K562 (cell line): ENCODE measurements around the gene RCOR3. TPM values are rescaled to one million over a fixed set of nuclear protein-coding genes. Genes with fewer than 3 reads are reported as not detected.

Experiments used
- ATAC-seq: fragments of 200-7000 bp; cut with Tn5 transposase; 3 replicates; pipeline ENCODE4 v1.9.1; 2020; ENCODE audit warnings: moderate library complexity
- BruUV-seq: library from RNA; stranded (reverse); fragments of 400-500 nt; replicated peaks from 2 replicates; lab custom pipeline; 2021; lab: Mats Ljungman, UMichigan
- CTCF ChIA-PET: fragments of 300-600 bp; formaldehyde crosslinking; extraction: SDS; loops from one replicate; lab custom pipeline; 2021; ENCODE audit warnings: low intra/inter-chr PET ratio; lab: Yijun Ruan, JAX
- POLR2A ChIA-PET: fragments of 300-600, 350-650 bp; sonication (Branson Sonifier 250); formaldehyde crosslinking; extraction: SDS; loops from one replicate; lab custom pipeline; 2021; ENCODE audit warnings: antibody characterized with exemption, inconsistent platforms; lab: Yijun Ruan, JAX
- DNase-seq, 4 experiments: peaks; one replicate each; pipeline versions ENCODE4 v3.0.0 to v3.0.0-alpha.2; 2011 to 2018; ENCODE audit warnings: low spot score in 3 of 4, mixed read lengths in 3 of 4; ENCODE audit errors: extremely low read depth in 1 of 4
- FAIRE-seq: peaks from 2 replicates; lab custom pipeline; 2011; peaks lifted over from hg19 to GRCh38; lab: Jason Lieb, UNC
- H2AFZ ChIP-seq: 2 replicates; pipeline ENCODE4 v1.6.0; 2011; ENCODE audit warnings: low read depth, low read length, control low read depth, inconsistent platforms
- H3K27ac ChIP-seq: fragments of 200-600 bp; 3 replicates; pipeline ENCODE4 v1.8.0; 2011; ENCODE audit warnings: low read depth, mild to moderate bottlenecking, control low read depth, inconsistent platforms, low read length, moderate library complexity, mixed read lengths; ENCODE audit errors: extremely low read depth
- H3K27me3 ChIP-seq, 2 experiments: fragments of 300-600 bp in 1 of 2; 2 replicates in 1 of 2; 3 replicates in 1 of 2; pipeline versions ENCODE4 v1.6.0 to v1.8.0; 2011; ENCODE audit warnings: inconsistent platforms in 2 of 2, low read length in 2 of 2, mild to moderate bottlenecking in 1 of 2, mixed read lengths in 1 of 2, moderate library complexity in 1 of 2; ENCODE audit not compliant: control insufficient read depth in 2 of 2, insufficient read depth in 2 of 2
- H3K36me3 ChIP-seq: fragments of 300-600 bp; 3 replicates; pipeline ENCODE4 v1.8.0; 2011; ENCODE audit warnings: mild to moderate bottlenecking, low read length, inconsistent platforms; ENCODE audit not compliant: control insufficient read depth, insufficient read depth
- H3K4me1 ChIP-seq, 2 experiments: fragments of 200-600 bp in 1 of 2; replicated peaks in 1 of 2; 2 replicates in 1 of 2; 3 replicates in 1 of 2; pipeline versions ENCODE4 v1.5.1 to v1.8.0; 2011; ENCODE audit warnings: inconsistent platforms in 2 of 2, low read length in 2 of 2, mild to moderate bottlenecking in 1 of 2, mixed read lengths in 1 of 2, moderate library complexity in 1 of 2; ENCODE audit not compliant: control insufficient read depth in 2 of 2, insufficient read depth in 2 of 2
- H3K4me2 ChIP-seq: 2 replicates; pipeline ENCODE4 v1.6.1; 2011; ENCODE audit warnings: low read length, control low read depth, inconsistent platforms, mixed read lengths; ENCODE audit not compliant: insufficient read depth
- H3K4me3 ChIP-seq: fragments of 200-600 bp; sonication (generic), shearing (Covaris generic); 2 replicates; pipeline ENCODE4 v1.5.1; 2016; ENCODE audit warnings: control low read depth, inconsistent platforms
- H3K79me2 ChIP-seq: fragments of 200-600 bp; 3 replicates; pipeline ENCODE4 v1.8.0; 2011; ENCODE audit warnings: low read length, inconsistent platforms; ENCODE audit not compliant: control insufficient read depth, insufficient read depth
- H3K9ac ChIP-seq, 2 experiments: 2 replicates each; pipeline versions ENCODE4 v1.6.0 to v1.6.1; 2011; ENCODE audit warnings: low read depth in 2 of 2, low read length in 2 of 2, control low read depth in 1 of 2, inconsistent platforms in 1 of 2, mild to moderate bottlenecking in 1 of 2, mixed read lengths in 1 of 2; ENCODE audit not compliant: insufficient read depth in 1 of 2
- H3K9me1 ChIP-seq: one replicate; pipeline ENCODE4 v1.6.0; 2011; ENCODE audit warnings: inconsistent platforms, mild to moderate bottlenecking, low read length, moderate library complexity; ENCODE audit not compliant: control insufficient read depth, insufficient read depth
- H3K9me3 ChIP-seq: replicated peaks from 2 replicates; pipeline ENCODE4 v1.5.1; 2011; ENCODE audit warnings: low read depth, low read length, inconsistent platforms; ENCODE audit not compliant: control insufficient read depth, insufficient read depth
- H4K20me1 ChIP-seq: replicated peaks from 2 replicates; pipeline ENCODE4 v1.6.1; 2011; ENCODE audit warnings: low read length, inconsistent platforms, mixed read lengths; ENCODE audit not compliant: control insufficient read depth, insufficient read depth
- HMGXB4 ChIP-seq: sonication (generic); formaldehyde crosslinking; IDR thresholded peaks from 2 replicates; pipeline ENCODE4 v1.8.1; 2023; ENCODE audit warnings: mild to moderate bottlenecking, missing genetic modification reagents
- ZHX1 ChIP-seq: fragments of 150-350 bp; conservative IDR thresholded peaks from 2 replicates; pipeline ENCODE4 v1.6.1; 2014; ENCODE audit warnings: low read length
- WGBS: fragments of 100-300 bp; shearing (Covaris generic); methylation state at CpG from one replicate; pipeline ENCODE4 v1.1.6; 2016; ENCODE audit warnings: low coverage, mixed read lengths; ENCODE audit not compliant: insufficient coverage; ENCODE audit errors: missing lambda C conversion rate; 5-methylcytosine and 5-hydroxymethylcytosine counted together
- in situ Hi-C: fragments of 300-500 bp; cut with MboI; formaldehyde crosslinking; loops from 4 replicates; pipeline ENCODE4 v1.15.0; 2018; ENCODE audit warnings: inconsistent platforms, mixed read lengths
- intact Hi-C: fragments of 100-400 bp; cut with micrococcal nuclease; formaldehyde crosslinking; loops from 2 replicates; pipeline ENCODE4 v1.14.2; 2022
- polyA plus RNA-seq, 8 experiments: library from polyadenylated mRNA; depleted of rRNA in 4 of 8; stranded (reverse) in 5 of 8; unstranded in 3 of 8; fragments of >200 nt; fragmentation: Nextera tagmentation in 2 of 8; fragmentation: Illumina TruSeq in 1 of 8; extraction: Ambion mirVana in 2 of 8; extraction: Trizol in 1 of 8; gene quantifications; 2 replicates each; pipeline versions ENCODE4 v1.2.1 to v1.2.3, GENCODE V29; 2011 to 2014; ENCODE audit warnings: inconsistent platforms in 1 of 8, missing spikeins in 1 of 8
- total RNA-seq, 7 experiments: library from RNA; depleted of rRNA in 6 of 7; stranded (reverse); fragments of >200 nt in 6 of 7; fragmentation: Illumina TruSeq in 2 of 7; extraction: Trizol in 2 of 7; gene quantifications; 2 replicates each; pipeline versions ENCODE4 v1.2.1 to v1.2.3, GENCODE V29; 2011 to 2021; ENCODE audit warnings: low replicate concordance in 1 of 7

The RCOR3 gene
- total and polyA plus RNA-seq, 9 of the 15 experiments (the other 6 are each of a cell fraction or from before 2014, with no cell fraction given) = 9.7 to 42.7 (median 29.5) TPM

- CTCF ChIA-PET = no interaction called here
- Histone ChIP-seq H3K36me3 (no peaks in the 10 kb centered on the region), H3K9me1 (no peaks in the 10 kb centered on the region), H4K20me1 (no peaks in the 10 kb centered on the region), H3K79me2 (no peaks in the 10 kb centered on the region), H3K4me3 (no peak overlapping the region), H3K27me3 (no peaks in the 10 kb centered on the region), H3K4me2 (no peak overlapping the region), H3K9me3 (0 out of 2 replicates have a peak, but pooled peaks cover 5% of the 10 kb centered on the region), H3K27ac (no peak overlapping the region), H3K9ac (no peak overlapping the region), H2AFZ (no peak overlapping the region), H3K4me1 (0 out of 5 replicates have a peak, but pooled peaks cover 0 to under 1% of the 10 kb centered on the region in 2 experiments)
- FAIRE-seq (no peak), ATAC-seq (no peak), DNase-seq (no peak)
- in situ Hi-C loops (no loop called here), intact Hi-C loops (no loop called here)
- 83% methylated on average over 2 of the region's 2 CpGs for WGBS
- POLR2A ChIA-PET = interaction anchor here (1.6 kb wide), 1 partner anchor 10 kb away, joined by 4 read pairs; no protein-coding TSS in a partner anchor
- no peak for TF ChIP-seq HMGXB4 (CRISPR knock-in tag)
- TF ChIP-seq ZHX1 = no peak
- BruUV-seq = no TSS peak
Measured at GRCh38 chr1:211349741-211350140, 90.6 kb downstream of the RCOR3 start.
